NCI-H1417 (cell line): ENCODE measurements around the gene CASP10.
"Not testable (repeated sequence)": the region's sequence is repeated elsewhere in the genome, so short reads cannot be mapped to it uniquely, and the experiment has no call there.

Source experiments
- DNase-seq, 3 experiments: peaks; one replicate each; lab custom pipeline; 2025; lab: John Stamatoyannopoulos, UW

Gene CASP10, protein sequence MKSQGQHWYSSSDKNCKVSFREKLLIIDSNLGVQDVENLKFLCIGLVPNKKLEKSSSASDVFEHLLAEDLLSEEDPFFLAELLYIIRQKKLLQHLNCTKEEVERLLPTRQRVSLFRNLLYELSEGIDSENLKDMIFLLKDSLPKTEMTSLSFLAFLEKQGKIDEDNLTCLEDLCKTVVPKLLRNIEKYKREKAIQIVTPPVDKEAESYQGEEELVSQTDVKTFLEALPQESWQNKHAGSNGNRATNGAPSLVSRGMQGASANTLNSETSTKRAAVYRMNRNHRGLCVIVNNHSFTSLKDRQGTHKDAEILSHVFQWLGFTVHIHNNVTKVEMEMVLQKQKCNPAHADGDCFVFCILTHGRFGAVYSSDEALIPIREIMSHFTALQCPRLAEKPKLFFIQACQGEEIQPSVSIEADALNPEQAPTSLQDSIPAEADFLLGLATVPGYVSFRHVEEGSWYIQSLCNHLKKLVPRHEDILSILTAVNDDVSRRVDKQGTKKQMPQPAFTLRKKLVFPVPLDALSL

DNA sequence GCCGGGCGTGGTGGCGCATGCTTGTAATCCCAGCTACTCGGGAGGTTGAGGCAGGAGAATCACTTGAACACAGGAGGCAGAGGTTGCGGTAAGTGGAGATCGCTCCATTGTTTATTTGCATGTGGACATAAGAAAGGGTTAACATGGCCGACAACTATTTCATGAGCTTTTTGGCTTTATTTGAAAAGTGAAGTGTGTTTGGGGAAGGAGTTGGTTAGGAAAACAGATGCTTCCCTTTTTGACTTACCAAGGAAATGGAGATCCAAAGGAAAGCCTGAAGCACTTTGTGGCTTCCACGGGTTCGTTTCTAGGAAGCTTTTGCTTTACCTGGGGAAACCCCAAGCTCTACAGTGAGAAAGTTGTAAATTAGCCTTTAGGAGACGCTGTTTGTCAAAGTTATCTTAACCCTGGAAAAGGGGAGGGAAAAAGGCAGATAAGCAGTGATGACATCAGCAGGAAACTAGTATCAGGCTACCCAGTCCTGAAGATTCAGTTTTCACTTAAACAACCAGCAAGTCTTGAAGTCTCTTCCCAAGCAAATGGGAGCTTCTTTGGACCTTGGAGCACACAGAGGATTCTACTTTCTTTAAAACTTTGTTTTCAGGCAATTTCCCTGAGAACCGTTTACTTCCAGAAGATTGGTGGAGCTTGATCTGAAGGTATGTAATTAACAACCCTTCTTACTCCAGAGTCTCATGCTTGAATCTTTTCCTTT lies at the start of gene CASP10:
CASP10 (plus strand) TSS at position 492 of the 715 bp plus-strand sequence. CDS start 2,637 bp downstream, outside the sequence.
- no peak for DNase-seq

DNA sequence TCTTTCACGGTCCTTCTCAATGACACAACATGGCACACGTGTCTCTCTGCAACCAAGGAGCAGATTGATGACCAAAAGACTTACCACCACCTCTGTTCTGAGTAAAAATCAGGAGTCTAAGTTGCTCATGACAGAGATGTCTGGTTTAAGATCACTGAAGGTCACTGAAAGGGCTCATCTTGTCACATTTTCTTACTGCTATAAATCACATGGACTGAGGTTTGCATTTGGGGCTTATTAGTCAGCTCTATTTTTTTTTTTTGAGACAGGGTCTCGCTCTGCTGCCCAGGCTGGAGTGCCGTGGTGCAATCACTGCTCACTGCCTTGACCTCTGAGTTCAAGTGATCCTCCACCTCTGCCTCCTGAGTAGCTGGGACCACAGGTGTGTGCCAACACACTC lies 47.6 kb upstream of the CASP10 start:
- no peak for DNase-seq

DNA sequence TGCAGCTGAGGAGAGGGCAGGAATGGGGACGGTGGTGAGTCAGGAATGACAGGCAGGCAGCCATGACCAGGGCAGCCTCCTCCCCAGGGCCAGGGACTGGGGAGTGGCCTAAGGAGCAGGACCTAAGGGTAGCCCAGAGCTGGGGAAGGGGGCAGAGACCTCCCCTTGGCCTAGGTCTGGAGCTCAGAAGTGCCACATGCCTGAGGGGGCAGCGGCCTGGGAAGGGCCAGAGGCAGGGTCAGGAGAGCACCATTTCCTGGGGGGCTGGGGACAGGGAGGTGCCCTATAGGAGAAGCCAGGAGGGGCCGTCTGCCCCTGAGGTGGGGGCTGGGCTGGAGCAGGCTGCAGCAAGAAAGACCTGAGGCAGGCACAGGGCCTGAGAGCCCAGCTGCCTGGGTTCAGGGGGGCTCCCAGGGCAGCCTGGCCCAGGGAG lies 46.0 kb upstream of the CASP10 start:
- no peak for DNase-seq

DNA sequence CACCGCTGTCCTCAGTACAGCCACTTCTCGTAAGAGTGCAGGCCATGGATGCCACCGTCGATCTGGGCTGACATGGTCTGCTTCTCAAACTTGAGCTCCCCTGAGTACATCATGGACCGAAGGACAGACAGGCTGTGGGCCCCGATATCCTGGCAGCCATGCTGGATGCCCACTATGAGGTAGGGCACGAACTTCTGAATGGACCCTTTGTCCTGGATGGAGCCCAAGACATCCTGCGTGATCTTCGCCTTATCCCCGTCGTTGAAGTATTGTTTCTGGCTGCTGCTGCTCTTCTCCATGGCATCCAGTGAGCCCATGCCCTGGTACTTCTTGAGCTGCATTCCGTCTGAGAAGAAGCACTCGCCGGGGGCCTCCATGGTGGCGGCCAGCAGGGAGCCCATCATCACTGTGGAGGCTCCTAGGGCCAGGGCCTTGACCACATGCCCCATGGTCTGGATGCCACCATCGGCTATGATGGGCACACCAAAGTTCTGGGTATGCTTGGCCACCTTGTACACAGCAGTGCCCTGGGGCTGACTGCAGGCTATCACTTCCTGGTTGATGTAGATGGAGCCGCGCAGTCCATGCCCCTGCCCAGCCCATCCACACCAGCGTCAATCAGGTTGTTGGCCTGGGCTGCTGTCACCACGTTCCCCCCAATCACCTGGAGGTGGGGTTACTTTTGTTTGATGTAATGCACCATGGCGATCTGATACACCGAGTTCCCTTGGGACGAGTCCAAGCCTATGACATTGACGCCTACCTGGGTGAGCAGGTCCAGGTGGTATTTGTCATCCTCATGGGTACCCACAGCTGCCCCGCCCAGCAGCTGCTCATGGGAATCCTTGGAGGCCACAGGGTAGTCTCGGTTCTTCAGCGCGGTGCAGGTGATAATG lies 45.2 kb upstream of the CASP10 start:
- no peak for DNase-seq

DNA sequence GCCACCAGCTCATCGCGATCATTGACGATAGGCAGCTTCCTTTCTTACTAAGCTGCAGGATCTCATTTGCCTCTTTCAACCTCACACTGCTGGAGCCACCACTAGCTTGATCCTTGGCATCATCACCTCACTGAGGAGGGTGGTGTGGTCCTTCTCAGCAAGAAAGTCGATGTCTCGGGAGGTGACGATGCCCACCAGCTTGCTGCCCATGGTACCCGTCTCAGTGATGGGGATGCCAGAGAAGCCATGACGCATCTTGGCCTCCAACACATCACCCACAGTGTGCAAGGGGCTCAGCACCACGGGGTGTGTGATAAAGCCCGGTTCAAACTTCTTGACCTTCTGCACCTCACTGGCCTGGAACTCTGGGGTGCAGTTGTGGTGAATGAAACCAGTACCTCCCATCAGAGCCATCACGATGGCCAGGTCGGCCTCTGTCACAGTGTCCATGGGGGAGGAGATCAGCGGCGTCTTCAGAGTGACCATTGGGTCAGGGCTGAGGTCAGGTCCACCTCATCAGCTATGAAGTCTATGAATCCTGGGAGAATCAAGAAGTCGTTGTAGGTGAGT lies 44.5 kb upstream of the CASP10 start:
- no peak for DNase-seq

DNA sequence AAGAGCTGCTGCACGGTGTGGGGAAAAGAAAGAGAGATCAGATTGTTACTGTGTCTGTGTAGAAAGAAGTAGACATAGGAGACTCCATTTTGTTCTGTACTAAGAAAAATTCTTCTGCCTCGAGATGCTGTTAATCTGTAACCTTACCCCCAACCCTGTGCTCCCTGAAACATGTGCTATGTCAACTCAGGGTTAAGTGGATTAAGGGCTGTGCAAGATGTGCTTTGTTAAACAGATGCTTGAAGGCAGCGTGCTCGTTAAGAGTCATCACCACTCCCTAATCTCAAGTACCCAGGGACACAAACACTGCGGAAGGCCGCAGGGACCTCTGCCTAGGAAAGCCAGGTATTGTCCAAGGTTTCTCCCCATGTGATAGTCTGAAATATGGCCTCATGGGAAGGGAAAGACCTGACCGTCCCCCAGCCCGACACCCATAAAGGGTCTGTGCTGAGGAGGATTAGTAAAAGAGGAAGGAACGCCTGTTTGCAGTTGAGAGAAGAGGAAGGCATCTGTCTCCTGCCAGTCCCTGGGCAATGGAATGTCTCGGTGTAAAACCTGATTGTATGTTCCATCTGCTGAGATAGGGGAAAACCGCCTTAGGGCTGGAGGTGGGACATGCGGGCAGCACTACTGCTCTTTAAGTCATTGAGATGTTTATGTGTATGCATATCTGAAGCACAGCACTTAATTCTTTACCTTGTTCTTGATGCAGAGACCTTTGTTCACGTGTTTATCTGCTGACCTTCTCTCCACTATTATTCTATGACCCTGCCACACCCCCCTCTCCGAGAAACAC lies 43.8 kb upstream of the CASP10 start:
- DNase-seq = not testable (repeated sequence)

DNA sequence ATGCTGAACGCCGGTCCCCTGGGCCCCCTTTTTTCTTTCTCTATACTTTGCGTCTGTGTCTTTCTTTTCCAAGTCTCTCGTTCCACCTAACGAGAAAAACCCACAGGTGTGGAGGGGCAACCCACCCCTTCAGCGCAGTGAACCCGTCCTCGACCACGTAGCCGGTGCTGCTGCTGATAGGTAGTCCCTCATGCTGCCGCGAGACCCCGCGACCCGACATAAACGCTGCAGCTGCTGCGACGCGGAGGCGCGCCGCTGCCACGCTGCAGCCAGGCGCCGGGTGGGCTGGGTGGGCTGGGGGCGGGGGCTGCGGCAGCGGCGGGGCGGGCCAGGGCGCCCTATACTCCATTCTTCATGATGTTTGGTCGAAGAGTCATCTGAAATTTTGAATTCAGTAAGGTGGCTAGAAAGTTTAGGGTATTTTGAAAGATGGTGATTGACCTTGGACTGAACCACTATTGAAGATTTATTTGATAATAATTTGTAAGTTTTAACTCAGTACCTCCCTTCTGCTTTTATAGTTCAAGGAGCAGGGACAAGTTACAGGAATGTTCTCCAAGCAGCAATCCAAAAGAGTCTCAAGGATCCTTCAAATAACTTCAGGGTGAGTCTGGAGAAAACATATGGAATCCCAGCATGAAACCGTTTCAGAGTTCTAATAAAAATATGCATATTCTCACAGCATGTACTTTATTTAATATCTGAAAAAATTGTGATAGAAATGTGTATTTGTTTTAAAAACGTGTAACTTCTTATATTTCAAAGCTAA lies 42.9 kb upstream of the CASP10 start:
- no peak for DNase-seq

DNA sequence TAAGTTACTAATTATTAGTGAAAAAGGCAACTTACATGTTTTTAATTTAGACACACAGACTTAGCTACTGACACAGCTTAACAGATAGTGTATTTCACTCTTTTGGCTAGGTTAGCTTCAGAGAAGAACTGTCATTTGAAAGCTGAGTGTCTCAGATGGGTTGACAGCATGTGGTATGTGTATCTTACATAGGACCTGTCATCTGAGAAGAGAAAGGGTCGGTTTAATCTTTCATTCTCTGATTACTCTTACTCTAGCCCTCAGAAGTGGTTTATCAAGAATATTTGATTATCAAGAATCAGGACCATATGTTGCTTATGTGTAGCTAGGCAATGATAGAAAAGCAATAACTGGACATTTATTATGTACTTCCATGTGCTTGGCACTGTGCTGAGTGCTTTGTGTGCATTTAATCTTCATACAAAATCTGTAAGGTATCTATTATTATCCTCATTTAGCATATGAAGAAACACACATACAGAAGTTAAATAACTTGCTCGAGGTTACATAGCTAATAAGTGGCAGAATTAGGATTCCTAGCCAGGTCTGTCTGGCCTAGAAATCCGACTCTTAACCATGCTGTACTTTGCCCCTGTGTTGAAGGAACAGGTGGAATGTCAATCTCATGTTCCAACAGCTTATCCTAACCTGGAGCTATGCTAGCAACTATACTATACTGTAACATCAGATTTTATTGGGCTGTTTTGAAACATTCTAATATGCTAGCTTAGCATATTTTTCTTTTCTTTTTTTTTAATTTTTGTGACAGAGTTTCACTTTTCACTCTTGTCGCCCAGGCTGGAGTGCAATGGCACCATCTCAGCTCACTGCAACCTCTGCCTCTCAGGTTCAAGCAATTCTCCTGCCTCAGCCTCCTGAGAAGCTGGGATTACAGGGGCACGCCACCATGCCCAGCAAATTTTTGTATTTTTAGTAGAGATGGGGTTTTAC lies 38.6 kb upstream of the CASP10 start:
- no peak for DNase-seq

DNA sequence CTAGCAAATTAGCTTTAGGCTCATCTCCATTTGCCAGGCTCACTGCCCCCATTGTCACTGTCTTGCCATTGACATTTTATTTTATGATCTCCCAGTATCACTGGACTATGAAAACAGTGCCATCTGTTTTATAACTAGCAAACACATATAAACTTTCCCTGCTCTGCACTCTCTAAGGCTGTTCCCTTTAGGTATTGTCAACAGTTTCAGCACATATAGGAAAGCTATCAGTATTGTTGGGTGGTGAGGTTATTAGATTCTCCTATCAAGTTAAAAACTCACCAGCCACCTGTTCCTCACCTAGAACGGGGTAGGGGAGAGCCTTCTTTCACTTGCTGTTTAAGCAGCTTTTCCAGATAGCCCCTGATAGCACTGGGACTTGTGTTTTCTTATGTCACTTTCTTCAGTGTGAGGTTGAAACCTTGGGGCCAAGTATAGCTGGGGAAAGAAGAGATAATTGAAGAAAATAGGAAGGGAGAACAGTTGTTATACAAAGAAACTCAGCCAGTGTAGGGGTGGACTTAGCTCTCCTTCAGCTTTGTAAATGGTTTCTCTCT lies 34.4 kb upstream of the CASP10 start:
- DNase-seq = no peak

DNA sequence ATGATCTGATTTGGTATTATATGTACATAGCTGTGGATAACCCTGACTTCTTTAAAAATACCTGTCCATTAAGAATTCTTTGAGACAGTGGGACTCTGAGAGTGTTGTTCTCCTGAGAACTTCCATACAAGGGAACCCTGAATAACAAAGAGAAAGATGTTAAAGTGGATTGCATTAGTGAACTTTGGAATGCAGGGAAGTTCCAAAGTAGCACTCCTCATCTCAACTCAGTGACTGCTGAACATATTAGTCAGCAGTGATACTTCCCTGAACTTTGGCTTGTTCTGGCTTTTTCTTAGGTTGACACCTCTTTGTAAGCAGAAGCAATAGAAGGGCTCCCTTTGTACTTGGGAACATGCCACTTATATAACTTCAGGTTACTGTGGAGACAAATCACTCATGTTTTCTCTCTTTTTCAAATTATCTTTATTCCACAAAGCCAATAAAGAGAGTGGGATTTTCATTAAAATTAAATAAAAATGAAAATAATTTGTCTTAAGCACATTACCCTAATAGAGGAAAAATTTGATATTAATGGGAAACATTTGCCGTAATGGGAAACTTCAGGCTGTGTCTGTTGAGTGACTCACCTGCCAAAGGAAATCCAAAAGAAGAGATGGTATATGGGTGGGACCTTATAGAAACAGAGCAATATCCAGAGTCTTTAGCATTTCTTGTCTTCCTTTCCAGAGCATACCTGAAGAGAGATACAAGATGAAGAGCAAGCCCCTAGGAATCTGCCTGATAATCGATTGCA lies 33.7 kb upstream of the CASP10 start:
- no peak for DNase-seq

DNA sequence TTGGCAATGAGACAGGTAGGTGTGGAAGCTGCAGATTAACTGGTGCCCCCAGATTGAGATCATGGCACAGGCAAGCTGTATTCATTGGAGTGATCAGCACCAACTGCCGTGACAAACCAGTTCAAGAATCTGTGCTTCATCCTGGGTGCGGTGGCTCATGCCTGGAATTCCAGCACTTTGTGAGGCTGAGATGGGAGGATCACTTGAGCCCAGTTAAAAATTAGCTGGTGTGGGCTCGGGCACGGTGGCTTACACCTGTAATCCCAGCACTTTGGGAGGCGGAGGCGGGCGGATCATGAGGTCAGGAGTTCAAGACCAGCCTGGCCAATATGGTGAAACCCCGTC lies 33.1 kb upstream of the CASP10 start:
- not testable (repeated sequence) for DNase-seq

DNA sequence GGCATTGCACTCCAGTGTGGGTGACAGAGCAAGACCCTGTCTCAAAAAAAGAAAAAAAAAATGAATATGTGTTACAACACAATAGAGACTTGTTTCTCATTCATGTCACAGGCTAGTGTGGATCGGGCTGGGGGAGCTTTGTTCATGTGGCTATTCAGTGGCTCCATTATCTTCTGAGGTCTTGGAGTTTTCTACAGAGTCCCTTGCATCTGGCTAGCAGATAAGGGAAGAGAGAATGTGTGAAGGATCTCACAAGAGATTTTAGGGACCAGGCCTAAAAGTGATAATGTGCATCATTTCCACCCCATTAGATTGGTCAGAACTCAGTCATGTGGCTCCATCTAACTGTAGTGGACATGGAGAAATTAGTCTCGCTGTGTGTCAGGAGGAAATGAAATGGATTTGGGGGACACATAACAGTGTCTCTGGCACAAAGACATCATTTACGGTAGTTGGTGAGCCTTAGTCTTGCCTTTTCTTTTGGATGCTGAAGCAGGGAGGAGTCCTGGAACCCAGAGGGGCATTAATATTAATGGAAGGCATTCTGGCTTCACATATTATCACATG lies 32.4 kb upstream of the CASP10 start:
- no peak for DNase-seq

DNA sequence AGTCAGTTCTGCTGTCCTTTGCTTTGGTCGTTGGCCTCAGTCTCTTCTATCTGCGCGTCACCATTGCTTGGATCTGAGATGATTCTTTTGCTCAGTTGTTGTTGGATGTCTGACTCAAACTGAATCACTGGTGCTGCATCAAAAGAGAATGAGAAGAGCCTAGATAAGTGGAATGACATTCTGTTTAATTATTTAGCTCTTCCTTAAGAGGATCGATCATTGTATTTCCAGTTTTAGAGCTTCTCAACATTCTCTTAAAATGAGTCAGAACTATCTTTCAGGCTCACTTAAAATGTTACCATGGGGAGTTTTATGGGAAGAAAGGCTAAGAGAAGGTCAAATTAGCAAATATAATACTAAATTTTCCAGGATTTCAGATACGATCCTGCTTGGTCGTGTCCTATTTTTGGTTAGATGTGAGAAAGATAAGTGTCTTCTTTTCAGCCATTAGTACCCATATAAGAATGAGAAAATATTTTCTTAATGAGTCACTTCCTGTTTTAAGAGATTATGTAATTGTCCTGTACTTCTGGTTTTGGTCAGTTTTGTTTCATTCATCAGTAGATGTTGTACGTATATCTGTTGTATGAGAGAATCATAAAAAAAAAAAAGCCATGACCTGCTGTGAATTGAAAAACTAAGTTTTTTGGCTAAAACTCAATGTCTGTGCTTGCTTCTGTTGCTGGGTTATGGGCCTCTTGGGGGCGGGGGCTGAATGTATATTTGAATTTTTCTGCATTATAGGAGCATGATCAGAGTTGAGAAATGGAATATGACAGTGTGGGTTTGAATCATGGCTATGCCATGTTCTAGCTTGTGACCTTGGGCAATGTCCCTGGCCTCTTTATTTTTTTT lies 31.6 kb upstream of the CASP10 start:
- no peak for DNase-seq

DNA sequence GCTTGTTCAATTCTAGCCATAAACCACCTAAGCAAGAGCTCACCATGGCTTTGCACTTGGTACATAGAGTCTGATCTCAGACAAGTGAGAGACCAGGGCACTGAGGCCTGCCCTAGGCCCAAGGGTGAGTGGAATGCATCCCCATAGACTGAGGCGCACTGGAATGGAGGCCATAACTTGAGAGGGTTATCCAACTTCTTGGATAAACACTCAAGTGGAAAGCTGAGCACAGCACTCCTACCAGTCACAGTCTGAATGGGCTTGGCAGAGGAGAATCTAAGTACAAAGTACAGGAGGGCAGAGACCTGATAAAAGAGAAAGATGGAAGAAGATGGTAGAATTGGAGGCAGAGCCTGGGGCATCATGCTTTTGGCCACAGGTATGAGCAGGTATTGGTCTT lies 30.4 kb upstream of the CASP10 start:
- DNase-seq = no peak

DNA sequence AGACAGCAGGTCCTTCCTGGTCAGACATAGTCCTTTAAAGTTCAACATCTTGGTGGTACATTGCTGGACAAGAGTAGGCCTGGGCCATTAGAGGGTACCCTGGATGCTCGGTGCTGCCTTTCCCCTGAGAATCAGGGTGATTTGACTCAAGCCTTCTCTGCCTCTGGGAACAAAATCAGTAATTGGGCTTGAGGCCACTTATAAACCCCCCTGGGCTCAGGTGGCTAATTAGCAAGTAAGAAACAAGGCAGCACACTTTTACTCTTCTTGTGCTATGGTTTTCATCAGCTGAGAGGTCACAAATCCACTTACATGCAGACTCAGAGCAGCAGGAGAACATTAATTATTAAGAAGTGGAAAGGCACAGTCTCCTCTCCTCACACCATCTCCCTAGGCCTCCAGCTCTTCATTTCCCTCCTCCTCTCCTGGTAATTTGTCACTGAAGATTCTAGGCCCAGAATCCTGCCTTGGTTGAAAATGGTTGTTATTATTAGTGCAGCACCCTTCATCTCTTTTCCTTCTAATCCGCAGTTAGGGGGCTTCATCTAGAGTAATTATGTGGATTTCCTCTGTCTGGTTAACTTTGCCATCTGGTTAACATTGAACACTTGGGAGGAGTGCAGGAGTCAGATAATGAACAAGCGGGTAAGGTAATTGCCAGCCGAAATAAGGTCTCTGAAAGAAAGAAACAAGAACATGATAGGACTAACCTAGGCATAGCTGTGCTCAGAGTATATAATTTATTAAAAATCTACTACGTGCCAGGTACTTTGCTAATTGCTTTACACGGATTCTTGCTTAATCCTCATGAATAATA lies 29.7 kb upstream of the CASP10 start:
- DNase-seq = peak in 1 of 3 experiments; percentile 17
